GM18502 (cell line): ENCODE results near the gene ZDHHC8.

ENCODE experiments used
- ATAC-seq: cut with Tn5 transposase; IDR thresholded peaks from one replicate; pipeline ENCODE4 v1.9.1; 2021; ENCODE audit warnings: mild to moderate bottlenecking; ENCODE audit not compliant: unreplicated experiment, poor library complexity

Gene ZDHHC8

GRCh38 chr22:20127869-20128618 lies 3.6 kb upstream of the ZDHHC8 start:
- no peak for ATAC-seq

- ATAC-seq, result no peak
Measured at GRCh38 chr22:20128619-20128901, 3.0 kb upstream of the ZDHHC8 start.

DNA sequence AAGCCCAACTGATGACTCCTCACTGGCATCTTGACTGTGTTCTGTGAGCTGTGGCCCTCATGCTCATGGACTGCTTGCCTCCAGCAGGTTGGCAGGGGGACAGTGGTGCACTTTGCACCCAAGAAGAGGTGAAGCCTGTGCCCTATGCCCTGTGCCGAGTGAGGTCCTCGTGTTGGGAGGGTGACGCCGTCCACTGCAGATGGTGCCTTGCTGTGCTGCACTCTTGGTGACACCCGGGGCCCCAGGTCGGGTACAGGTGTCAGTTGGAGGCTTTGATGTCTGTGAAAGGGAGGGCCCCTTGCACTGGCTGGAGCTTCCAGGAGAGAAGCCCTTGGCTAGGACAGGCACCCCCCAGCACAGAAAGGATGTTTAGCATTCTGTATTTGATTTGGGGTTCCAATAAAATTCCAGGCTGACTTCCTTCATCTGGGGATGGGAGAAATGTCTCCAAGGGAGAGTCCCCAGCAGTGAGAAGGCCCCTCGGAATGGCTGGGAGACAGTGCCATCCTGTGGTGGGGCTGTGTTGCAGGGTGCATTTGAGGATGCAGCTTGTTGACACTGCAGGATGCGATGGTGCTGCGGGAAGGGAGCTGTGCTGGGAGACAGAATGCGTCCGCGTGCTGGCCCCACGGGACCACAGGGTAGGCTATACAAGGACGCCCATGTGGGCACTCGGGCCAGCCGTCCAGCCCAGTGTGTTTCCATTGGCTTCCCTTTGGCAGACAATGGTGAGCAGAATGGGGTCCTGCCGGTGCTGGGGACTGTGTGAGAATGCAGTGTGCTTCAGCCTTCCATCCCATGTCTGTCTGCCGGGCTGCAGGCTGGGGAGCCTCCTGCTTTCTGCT lies 2.5 kb upstream of the ZDHHC8 start:
- ATAC-seq, result no peak

GRCh38 chr22:20129747-20130014 lies 1.9 kb upstream of the ZDHHC8 start:
- no peak for ATAC-seq

DNA sequence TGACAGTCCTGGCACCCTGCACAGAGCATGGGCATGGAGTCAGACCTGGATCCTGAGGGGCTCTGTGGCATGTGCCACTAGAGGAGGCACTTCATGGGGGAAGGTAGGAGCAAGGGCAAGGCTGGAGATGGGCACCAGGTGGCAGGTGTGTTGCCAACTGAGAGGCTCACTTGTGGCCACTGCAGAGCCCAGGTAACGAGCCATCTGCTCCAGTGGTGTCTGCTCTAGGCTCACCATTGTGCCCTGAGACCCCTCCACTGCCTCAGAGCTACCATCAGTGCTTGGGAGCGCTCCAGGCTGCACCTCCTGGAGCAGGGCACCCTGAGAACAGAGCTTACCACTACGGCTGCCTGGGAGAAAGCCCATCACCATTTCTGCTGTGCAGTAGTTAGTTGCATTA lies 1.3 kb upstream of the ZDHHC8 start:
- ATAC-seq, result no peak

GRCh38 chr22:20130731-20131596 lies 640 bp upstream of the ZDHHC8 start:
- ATAC-seq, result peak; percentile 61

DNA sequence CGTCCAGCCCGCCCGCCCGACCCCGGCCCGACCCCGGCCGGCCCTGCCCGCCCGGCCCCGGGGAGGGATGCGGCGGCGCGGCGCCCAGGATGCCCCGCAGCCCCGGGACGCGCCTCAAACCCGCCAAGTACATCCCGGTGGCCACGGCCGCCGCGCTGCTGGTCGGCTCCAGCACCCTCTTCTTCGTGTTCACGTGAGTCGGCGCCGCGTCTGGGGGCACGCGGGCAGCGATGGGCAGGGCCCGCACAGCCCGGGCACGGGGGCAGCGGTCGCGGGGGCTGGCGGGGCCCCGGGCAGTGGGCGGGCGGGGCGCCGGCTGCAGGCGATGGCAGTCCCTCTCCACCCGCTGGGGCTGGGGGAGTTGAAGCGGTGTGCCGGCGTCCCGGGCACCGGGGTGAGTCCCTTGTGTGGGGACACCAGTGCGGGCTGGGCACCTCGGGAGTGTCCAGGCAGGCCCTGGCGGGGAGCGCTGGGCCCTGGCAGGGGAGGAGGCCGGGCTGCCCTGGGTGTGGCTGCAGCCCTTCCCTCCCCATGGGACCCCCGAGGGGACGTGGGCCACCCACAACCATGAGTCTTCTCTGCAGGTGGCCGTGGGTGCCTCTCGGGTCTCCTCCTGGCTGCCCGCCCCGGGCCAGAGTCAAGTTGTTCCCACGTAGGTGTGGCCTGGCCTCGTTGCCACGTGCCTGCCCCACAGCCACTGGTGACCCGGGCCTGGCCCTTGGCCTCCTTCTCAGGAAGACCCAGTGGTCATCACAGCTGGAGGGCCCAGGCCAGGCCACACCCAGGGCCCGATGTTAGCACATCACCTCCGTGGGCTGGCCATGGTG lies 468 bp downstream of the ZDHHC8 start:
- no peak for ATAC-seq

DNA sequence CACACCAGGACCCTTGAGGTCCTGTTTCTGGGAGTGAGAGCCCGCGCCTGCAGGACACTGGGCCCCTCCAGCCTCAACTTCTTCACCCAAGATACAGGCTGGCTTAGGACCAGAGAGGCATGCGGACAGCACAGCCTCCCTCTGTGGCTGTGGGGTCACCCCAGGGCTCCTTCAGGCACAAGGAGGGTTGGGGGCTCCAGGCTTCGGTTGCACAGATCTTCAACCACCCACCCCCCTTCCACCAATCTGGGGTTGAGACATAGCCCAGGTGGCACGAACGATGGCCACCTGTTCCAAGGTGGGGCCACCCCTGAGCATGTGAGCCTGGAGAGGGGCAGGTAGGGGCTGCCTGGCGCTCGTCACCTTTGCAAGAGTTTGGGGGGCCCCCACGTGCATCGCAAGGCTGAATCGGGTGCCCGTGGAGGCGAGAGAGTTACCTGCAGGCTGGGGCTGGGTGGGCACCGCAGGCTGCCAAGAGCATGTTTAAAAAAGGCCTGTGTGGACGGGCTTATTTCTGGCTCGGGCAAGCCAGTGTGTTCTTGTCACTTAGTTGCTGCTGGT lies 1.2 kb downstream of the ZDHHC8 start:
- ATAC-seq, result no peak

- ATAC-seq, result no peak
Measured at GRCh38 chr22:20133930-20134549, 2.4 kb downstream of the ZDHHC8 start.

DNA sequence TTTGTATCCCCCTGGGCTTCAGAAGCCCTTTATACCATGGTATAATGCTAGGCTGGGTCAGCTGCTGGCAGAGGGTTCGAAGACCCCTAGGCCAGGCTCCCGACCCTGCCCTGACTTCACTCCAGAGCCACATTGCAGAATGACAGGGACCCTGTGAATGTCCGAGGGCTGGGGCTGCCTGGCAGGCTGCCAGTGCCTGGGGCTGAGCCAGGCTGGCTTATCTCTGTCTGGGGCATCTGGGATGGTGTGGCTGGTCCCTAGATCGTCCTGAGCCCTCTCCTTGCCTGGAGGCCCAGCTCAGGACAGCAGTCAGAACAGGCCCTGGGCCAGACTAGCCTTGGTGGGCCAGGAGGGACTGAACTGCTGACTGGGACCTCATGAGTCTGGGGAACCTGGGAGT lies 3.7 kb downstream of the ZDHHC8 start:
- no peak for ATAC-seq

DNA sequence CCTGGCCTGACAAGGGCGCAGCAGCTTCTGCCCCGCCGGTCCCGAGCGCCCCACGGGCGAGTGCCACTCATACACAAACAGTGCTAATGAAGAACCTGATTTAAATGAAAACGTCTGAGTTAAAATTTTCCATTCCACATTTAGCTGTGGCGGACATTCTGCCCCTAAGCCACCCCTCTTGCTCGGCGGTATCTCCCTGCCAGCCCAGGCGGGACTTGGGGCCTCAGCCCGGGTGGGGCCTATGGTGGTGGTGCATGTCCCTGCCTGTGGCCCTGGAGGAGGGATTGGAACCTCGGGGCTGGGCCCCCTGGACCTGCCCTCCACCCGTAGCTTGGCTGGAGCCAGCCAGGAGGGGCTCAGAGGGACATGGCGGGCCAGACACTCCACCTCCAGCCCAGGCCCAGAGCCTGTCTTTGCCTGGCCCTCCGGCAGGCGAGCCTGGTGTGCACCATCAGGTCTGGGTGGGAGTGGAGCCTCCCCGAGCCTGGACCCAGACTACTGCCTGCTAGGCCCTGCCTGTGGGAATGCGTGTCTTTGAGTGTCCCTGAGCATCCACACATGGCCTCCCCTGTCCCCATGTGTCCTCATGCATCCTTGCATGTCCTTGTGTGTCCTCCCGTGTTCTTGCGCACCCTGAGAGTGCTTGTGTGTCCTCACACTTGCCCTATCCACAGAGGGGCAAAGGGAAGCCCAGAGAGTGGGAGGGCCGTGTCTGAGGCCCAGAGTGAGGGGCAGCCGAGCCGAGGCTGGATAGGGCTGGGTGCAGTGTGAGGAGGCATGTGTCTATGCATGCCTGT lies 4.4 kb downstream of the ZDHHC8 start:
- no peak for ATAC-seq

- ATAC-seq, result no peak
Measured at GRCh38 chr22:20136603-20136873, 4.9 kb downstream of the ZDHHC8 start.

DNA sequence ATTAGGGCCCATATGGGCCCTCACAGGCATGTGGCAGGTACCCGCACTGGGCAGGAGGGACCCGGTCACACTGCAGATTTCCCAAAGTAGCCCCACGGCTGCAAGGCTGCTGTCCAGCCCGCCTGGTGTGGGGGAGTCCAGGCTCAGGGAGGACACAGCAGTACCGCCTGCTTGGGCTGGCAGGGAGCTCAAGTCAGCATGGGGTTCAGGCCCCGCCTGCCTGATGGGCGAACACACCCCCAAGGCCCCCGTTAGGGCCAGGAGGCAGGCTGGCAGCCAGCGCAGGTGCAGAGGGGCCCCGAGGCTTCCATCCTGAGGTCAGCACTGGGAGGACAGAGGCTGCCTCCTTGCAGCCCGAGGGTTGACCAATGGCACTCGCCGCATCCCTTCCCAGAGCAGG lies 5.5 kb downstream of the ZDHHC8 start:
- no peak for ATAC-seq

- no peak for ATAC-seq
Measured at GRCh38 chr22:20137671-20138416, 6.2 kb downstream of the ZDHHC8 start.

GRCh38 chr22:20138417-20138738 lies 6.8 kb downstream of the ZDHHC8 start:
- ATAC-seq, result no peak

DNA sequence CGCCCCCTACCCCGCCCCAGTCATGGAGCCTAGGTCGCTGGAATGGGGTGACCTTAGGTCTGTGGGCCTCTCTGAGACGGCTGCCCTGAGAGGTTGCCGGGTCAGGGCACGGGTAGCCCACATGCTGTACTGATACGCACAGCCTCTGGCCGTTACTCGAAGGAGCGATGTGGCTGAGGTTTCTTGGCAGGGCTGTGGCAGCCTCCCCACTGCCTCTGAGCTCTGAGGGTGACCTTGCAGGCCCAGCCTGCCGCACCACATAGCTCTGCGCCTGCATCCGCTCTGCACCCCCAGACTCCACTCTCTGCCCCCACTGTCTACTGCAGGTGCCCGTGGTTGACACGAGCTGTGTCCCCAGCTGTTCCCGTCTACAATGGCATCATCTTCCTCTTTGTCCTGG lies 7.3 kb downstream of the ZDHHC8 start:
- ATAC-seq, result no peak

- ATAC-seq, result no peak
Measured at GRCh38 chr22:20139391-20140106, 7.9 kb downstream of the ZDHHC8 start.

DNA sequence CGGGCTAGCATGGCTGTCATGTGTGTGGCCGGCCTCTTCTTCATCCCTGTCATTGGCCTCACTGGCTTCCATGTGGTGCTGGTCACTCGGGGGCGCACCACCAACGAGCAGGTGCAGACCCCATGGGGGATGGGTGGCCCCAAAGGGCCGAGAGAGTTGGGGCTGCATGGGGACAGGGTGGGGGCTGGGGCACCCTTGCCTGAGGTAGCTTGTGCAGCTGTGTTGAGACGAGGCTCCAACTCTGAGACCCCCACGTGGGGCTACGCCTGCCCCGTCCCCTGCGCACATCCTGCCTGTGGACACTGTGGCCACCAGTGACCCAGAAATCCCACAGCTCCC lies 8.5 kb downstream of the ZDHHC8 start:
- no peak for ATAC-seq
